D721Med (cell line): Measurements from ENCODE around the gene TGFBR3L.
A peak's percentile ranks its signal among the peaks of the same experiment; 100 is the strongest.

Experiments used
- DNase-seq: peaks from one replicate; pipeline ENCODE4 v3.0.0; 2011; ENCODE audit warnings: low spot score; ENCODE audit not compliant: insufficient read length
- FAIRE-seq: peaks from 2 replicates; lab custom pipeline; 2011; peaks lifted over from hg19 to GRCh38; lab: Jason Lieb, UNC
- CTCF ChIP-seq: IDR thresholded peaks from 2 replicates; pipeline ENCODE4 v1.5.1; 2012; ENCODE audit warnings: mild to moderate bottlenecking, control low read depth; ENCODE audit not compliant: insufficient read depth; ENCODE audit errors: missing control alignments

The TGFBR3L gene

DNA sequence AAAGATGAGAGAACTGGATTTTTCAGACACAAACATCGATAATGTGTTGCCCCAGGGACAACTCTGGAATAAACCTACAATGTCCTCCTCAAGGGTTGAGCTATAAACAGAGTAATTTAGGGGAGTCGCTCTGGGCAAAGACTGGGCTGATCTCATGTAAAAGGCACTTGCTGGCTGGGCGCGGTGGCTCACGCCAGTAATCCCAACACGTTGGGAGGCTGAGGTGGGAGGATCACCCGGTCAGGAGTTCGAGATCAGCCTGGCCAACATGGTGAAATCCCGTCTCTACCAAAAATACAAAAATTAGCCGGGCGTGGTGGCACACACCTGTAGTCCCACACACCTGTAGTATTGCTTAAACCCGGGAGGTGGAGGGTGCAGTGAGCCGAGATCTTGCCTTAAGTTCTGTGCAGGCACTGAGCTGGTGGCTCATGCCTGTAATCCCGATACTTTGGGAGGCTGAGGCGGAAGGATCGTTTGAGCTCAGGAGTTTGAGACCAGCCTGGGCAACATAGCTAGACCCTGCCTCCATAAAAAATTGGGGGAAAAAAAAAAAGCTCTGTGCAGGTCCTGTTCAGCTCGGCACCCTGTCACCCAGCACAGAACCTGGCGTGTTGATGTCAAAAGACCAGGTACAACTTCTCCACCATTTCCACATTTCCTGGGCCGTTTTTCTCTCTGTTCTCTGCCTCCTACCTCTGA, 27.4 kb downstream of the TGFBR3L start:
- DNase-seq (no peak), FAIRE-seq (no peak)
- no peak for TF ChIP-seq CTCF

- DNase-seq (no peak), FAIRE-seq (no peak)
- no peak for TF ChIP-seq CTCF
Observed at GRCh38 chr19:7942981-7943443, 28.4 kb downstream of the TGFBR3L start.

DNA sequence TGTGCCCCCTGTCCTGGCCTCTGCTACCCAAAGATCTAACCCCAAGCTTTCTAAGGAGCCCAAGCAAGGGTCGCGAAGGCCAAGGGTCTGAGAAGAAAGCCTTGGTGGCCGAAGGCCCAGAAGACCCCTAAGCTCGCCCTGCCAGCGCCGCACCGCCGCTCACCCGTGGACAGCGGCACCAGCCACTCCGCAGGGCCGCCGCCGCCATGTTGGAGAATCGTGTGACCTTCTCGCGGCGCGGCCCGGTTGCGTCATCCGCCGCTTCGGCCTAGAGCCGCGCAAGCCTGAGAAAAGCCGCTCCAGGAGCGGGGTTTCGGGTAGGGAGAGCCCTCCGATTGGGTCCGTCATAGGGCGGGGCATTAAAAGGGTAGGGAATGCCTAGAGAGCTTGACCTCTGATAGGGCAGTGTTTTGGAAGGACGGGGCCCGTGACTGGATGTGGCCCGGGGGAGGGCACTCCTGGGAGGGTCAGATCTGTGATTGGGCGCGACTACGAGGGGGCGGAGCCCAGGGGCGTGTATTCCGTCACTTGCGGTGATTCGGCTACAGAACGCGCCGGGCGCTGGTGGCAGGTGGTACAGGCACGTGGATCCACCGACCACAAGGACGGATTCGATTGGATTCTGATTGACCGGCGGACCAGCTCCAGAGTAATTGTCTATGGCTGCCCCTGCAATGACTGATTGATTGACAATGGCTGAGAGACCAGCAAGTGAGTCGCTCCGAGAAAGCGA, 29.0 kb downstream of the TGFBR3L start, which contains the start of gene TIMM44:
TSS of gene TIMM44 (minus strand) at position 223 of the 733 bp plus-strand sequence. CDS start at position 208, 15 bp downstream.
- FAIRE-seq (no peak), DNase-seq (peak; percentile 73)
- TF ChIP-seq CTCF: no peak

- DNase-seq: no peak
- peak; percentile 73 for TF ChIP-seq CTCF
- no peak for FAIRE-seq
Observed at GRCh38 chr19:7944177-7944761, 29.6 kb downstream of the TGFBR3L start.

GRCh38 chr19:7947939-7948338, 33.3 kb downstream of the TGFBR3L start:
- no peak for TF ChIP-seq CTCF
- DNase-seq: no peak
- no peak for FAIRE-seq

- DNase-seq: no peak
- FAIRE-seq: no peak
- TF ChIP-seq CTCF: no peak
Observed at GRCh38 chr19:7953060-7953459, 38.4 kb downstream of the TGFBR3L start.

DNA sequence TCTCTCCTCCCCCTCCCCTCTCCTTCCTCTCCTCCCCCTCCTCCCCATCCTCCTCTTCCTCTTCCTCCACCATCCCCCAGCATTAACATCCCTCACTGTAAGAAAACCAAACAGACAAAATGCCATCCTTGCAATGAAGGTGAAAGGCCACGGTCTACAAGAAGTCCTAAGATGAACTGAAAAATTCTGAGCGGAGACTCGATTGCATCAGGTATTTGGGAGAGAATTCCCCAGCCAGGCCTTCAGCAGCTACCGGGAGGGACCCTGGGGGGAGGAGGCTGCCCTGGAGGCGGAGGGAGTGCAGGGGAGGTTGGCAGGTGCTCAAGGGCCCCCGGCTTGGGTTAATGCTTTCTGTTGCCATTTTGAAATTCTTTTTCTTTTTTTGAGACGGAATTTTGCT, 38.9 kb downstream of the TGFBR3L start:
- no peak for FAIRE-seq
- no peak for DNase-seq
- no peak for TF ChIP-seq CTCF
